Heart left ventricle (tissue), 16 donors: Measurements from ENCODE around the gene ACSF3. TPM values are rescaled to one million over a fixed set of nuclear protein-coding genes. Genes with fewer than 3 reads are reported as not detected.

Experiments used
- ATAC-seq, 4 donors: fragments of 200-7000 bp; cut with Tn5 transposase; one replicate each; pipeline ENCODE4 v1.9.1; 2020 to 2022; ENCODE audit warnings: moderate library complexity in 4 of 4, mild to moderate bottlenecking in 3 of 4, moderate number of reproducible peaks in 1 of 4
- DNase-seq, 5 donors: peaks; one replicate each; pipeline ENCODE4 v3.0.0-alpha.2; 2020
- H3K27ac ChIP-seq, 12 donors: fragments of 200-600 bp; sonication (generic) in 4 of 12; one replicate each; pipeline versions ENCODE4 v1.5.0 to v1.8.0; 2016 to 2022; ENCODE audit warnings: mild to moderate bottlenecking in 2 of 12
- H3K27me3 ChIP-seq, 9 donors: fragments of 200-600 bp; sonication (generic) in 2 of 9; one replicate each; pipeline versions ENCODE4 v1.5.1 to v1.8.0; 2016 to 2022; ENCODE audit warnings: mild to moderate bottlenecking in 3 of 9
- H3K36me3 ChIP-seq, 9 donors: fragments of 200-600 bp; sonication (generic) in 2 of 9; one replicate each; pipeline versions ENCODE4 v1.5.0 to v1.8.0; 2018 to 2022; ENCODE audit warnings: mild to moderate bottlenecking in 2 of 9
- H3K4me1 ChIP-seq, 12 donors: fragments of 200-600 bp; sonication (generic) in 4 of 12; one replicate each; pipeline versions ENCODE4 v1.5.0 to v1.8.0; 2016 to 2022; ENCODE audit warnings: mild to moderate bottlenecking in 3 of 12
- H3K4me3 ChIP-seq, 12 donors: fragments of 200-600 bp; sonication (generic) in 4 of 12; one replicate each; pipeline versions ENCODE4 v1.5.0 to v1.8.0; 2017 to 2022; ENCODE audit warnings: mild to moderate bottlenecking in 9 of 12, moderate library complexity in 4 of 12
- H3K9me3 ChIP-seq, 12 donors: fragments of 200-600 bp; sonication (generic) in 4 of 12; one replicate each; pipeline versions ENCODE4 v1.5.0 to v1.8.0; 2016 to 2022; ENCODE audit warnings: mild to moderate bottlenecking in 1 of 12
- POLR2A ChIP-seq, 2 donors: fragments of 450-650 bp; IDR thresholded peaks; one replicate each; pipeline ENCODE4 v1.6.1; 2017; ENCODE audit warnings: antibody characterized with exemption in 2 of 2, mild to moderate bottlenecking in 2 of 2, moderate library complexity in 2 of 2
- WGBS, 4 donors: extraction: QIAGEN DNeasy Blood & Tissue Kit in 2 of 4; methylation state at CpG; one replicate each; pipeline versions ENCODE4 v1.1.5 to v1.1.7; 2013 to 2018; 5-methylcytosine and 5-hydroxymethylcytosine counted together
- intact Hi-C, 10 donors: fragments of 100-400 bp; cut with DNase I; formaldehyde crosslinking; loops; one replicate each; pipeline versions ENCODE4 v1.11.1 to v1.14.2; 2022
- polyA plus RNA-seq, 2 donors: library from polyadenylated mRNA; stranded (reverse); fragments of 200-250 nt; gene quantifications; one replicate each; pipeline ENCODE4 v1.2.3, GENCODE V29; 2013
- total RNA-seq, 9 donors: library from RNA; depleted of rRNA in 2 of 9; stranded (reverse); fragments of >200 nt in 2 of 9; fragmentation: NEBNext Ultra II Directional in 3 of 9; extraction: Animal tissue kit (Norgen Biotek cat#: 25700) in 3 of 9; gene quantifications; one replicate each; pipeline versions ENCODE4 v1.1.0 to v1.2.4, GENCODE V29; 2016 to 2023
- TF ChIP-seq, protein P1 (sequence below), 12 donors: fragments of 200-600 bp; sonication (generic) in 4 of 12; IDR thresholded peaks; one replicate each; pipeline versions ENCODE4 v1.5.0 to v1.8.0; 2018 to 2022; ENCODE audit warnings: antibody characterized with exemption in 12 of 12, mild to moderate bottlenecking in 5 of 12
- donor health status: ischemic (EF 13 %, LVEDD 7.1; RV severe dilation, severe dysfunction).
- donor health status: healthy with polysubstance abuse.
- donor health status: DM: no; HTN: yes; CAD: no.
- donor health status: DM: no; HTN: no; CAD: no.
- donor health status: ischemic (EF 25% LVEDD 6.9; RV normal size, moderate dysfunction).
- donor health status: ischemic (EF 25% LVEDD 5.7; RV mildly dilated, moderate dysfunction).
- donor health status: healthy.
- donor health status: DM: yes; HTN: yes; CAD: no.
- donor health status: ischemic (EF 35%, LVEDD 5.7; RV mildly dilated, moderate dysfunction).
- donor health status: nonischemic (EF 11% LVEDD 7.7; RV severe dilation, severe dysfunction).
- donor health status: DM: yes; HTN: yes; CAD: no.
- donor health status: PGD.
- donor health status: ischemic (EF 29% LVEDD 5.4; RV normal size, mild dysfunction).
- donor health status: nonischemic (EF 23%, LVEDD 6.1; RV moderate dilation, normal function).

The ACSF3 gene
- total and polyA plus RNA-seq, 11 donors: 10.3 to 26.3 (median 19.3) TPM

DNA sequence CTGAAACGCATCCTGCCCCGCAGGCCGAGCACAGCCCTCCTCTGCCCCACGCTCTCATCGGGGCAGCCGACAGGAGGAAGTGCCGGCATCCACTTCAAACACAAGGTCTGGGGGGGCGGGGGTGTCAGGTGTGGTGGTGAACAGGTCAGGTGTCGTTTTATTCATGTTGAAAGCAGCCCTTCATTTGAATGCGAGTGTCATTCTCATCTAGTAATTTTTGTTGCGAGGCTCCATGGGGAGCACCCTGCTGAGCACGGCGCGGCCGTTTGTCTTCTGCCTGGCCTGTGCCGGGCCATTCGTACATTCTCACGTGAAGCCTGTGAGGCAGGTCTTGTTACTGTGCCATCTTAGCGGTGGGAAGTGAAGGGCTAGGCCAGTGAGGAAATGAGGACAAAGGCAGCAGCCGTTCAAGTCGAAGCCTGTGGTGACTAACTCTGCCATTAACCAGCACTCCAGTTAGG lies 1.9 kb downstream of the ACSF3 start:
- ATAC-seq (no peak), DNase-seq (no peak)
- Histone ChIP-seq H3K9me3 (no peaks in the 10 kb centered on the region), H3K27me3 (peaks cover 0 to 8% (median 0%) of the 10 kb centered on the region in 9 donors), H3K4me1 (peaks cover 6 to 57% (median 18%) of the 10 kb centered on the region in 12 donors), H3K36me3 (peaks cover 0 to 10% (median under 1%) of the 10 kb centered on the region in 9 donors), H3K4me3 (peak overlapping the region in 1 of 12 donors; percentile 96), H3K27ac (no peak overlapping the region)
- 69 to 81% (median 75%) methylated on average over 21 of the region's 21 CpGs for WGBS, 4 donors
- intact Hi-C loops: loop anchor here in 7 of 10 donors (10.0 kb wide), 2 partner anchors 151 to 281 kb away; partner anchors contain the start of gene APRT (in 3 of the 7)
- no peak for TF ChIP-seq POLR2A (IDR thresholded peaks at IDR 0.05)
- TF ChIP-seq, protein P1, sequence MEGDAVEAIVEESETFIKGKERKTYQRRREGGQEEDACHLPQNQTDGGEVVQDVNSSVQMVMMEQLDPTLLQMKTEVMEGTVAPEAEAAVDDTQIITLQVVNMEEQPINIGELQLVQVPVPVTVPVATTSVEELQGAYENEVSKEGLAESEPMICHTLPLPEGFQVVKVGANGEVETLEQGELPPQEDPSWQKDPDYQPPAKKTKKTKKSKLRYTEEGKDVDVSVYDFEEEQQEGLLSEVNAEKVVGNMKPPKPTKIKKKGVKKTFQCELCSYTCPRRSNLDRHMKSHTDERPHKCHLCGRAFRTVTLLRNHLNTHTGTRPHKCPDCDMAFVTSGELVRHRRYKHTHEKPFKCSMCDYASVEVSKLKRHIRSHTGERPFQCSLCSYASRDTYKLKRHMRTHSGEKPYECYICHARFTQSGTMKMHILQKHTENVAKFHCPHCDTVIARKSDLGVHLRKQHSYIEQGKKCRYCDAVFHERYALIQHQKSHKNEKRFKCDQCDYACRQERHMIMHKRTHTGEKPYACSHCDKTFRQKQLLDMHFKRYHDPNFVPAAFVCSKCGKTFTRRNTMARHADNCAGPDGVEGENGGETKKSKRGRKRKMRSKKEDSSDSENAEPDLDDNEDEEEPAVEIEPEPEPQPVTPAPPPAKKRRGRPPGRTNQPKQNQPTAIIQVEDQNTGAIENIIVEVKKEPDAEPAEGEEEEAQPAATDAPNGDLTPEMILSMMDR (IDR thresholded peaks at IDR 0.05): no peak

DNA sequence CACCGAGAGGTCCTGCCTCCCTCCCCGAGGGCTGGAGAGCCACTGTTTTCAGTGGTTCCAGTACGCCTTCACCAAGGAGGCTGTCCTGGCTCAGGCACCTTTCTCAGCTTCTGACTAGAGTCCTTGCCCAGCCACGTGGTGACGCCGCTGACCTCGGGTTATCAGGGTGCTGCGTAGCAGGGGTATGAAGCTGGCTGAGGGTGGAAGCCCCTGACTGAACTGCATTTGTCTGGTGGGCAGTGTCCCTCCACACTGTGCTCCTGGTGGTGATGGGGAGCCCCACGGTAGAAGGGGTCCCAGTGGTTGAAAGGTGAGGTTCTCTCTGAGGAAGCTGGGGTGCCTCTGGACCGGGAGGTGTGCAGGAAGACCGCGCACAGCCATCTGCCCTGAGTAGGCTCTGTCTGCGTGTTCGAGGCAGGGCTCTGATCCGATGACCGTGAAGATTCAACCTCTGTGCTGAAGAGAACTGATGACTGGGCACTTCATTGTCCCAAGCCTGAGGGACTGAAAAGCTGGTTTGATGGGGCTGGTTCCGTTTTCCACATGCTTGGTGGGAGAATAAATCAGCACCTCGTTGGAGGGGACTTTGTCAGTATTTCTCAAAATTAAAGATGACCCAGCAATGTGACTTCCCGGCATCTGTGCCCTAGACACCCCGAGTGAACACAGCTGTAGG lies 2.5 kb downstream of the ACSF3 start:
- Histone ChIP-seq H3K4me1 (peaks cover 6 to 57% (median 18%) of the 10 kb centered on the region in 12 donors), H3K27ac (peak overlapping the region in 1 of 12 donors; percentile 53), H3K36me3 (peaks cover 0 to 17% (median 6%) of the 10 kb centered on the region in 9 donors), H3K4me3 (no peak overlapping the region), H3K27me3 (peaks cover 0 to 1% (median 0%) of the 10 kb centered on the region in 9 donors), H3K9me3 (no peaks in the 10 kb centered on the region)
- TF ChIP-seq, protein P1 (IDR thresholded peaks at IDR 0.05): no peak
- TF ChIP-seq POLR2A (IDR thresholded peaks at IDR 0.05): no peak
- no peak for DNase-seq
- no peak for ATAC-seq
- 86 to 89% (median 87%) methylated on average over 16 to 20 of the region's 20 CpGs for WGBS, 4 donors
- intact Hi-C loops: loop anchor here in 7 of 10 donors (10.0 kb wide), 2 partner anchors 151 to 281 kb away; partner anchors contain the start of gene APRT (in 3 of the 7)

DNA sequence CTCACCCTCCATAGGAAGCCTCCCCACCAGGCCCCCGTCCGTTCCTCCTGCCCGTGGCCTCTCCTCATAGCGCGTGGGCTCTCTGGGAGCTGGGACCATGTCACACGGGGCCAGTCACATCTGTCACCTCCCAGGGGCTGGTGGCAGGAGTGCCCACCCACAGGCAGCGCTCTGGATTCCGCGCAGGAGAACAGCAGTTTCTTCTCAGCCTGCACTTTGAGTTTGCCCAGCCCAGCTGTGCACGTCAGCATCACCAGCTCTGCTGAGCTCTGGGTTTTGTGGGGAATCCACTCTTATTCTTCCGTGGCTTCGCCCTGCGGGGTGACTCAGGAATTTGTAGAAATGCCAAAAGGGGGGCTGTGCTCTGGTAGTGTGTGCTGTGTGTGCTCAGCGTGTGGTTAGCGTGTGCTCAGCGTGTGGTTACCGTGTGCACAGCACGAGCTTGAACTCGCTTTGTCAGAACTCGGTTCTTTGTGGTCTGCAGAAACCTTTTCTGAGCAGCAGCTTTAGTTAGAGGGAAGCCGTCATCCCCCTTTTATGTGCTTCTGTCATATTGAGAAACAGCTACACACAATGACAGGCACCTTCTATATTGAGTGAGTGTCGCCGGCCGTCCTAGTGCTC lies 3.2 kb downstream of the ACSF3 start:
- DNase-seq: no peak
- Histone ChIP-seq H3K9me3 (no peaks in the 10 kb centered on the region), H3K4me1 (peaks cover 6 to 57% (median 18%) of the 10 kb centered on the region in 12 donors), H3K36me3 (peaks cover 0 to 24% (median 13%) of the 10 kb centered on the region in 9 donors), H3K27ac (peak overlapping the region in 1 of 12 donors; percentile 53), H3K4me3 (no peak overlapping the region), H3K27me3 (no peaks in the 10 kb centered on the region)
- 80 to 90% (median 87%) methylated on average over 24 of the region's 24 CpGs for WGBS, 4 donors
- intact Hi-C loops: loop anchor here in 7 of 10 donors (10.0 kb wide), 2 partner anchors 152 to 282 kb away; partner anchors contain the start of gene APRT (in 3 of the 7)
- no peak for TF ChIP-seq POLR2A (IDR thresholded peaks at IDR 0.05)
- TF ChIP-seq, protein P1 (IDR thresholded peaks at IDR 0.05): no peak
- ATAC-seq: no peak

DNA sequence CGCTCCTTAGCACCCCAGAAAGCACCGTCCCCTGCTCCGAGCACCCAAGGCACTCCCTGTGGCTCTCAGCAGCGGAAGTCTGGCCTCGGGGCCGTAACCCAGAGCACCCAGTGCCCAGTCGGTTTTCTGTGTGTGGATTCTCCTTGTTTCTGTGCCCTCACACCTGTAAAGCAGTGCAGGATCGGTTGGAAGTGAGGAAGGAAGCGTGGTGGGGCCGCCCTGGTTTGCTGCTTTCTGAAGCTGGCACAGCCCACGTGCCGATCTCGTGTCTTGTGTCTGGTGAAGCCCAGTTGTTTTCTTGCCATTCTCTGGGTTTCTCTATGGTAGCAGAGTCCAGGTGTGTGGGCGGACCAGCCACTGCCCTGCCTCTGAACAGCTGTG lies 3.7 kb downstream of the ACSF3 start:
- Histone ChIP-seq H3K27me3 (no peaks in the 10 kb centered on the region), H3K36me3 (peaks cover 0 to 29% (median 18%) of the 10 kb centered on the region in 9 donors), H3K4me1 (peaks cover 6 to 57% (median 18%) of the 10 kb centered on the region in 12 donors), H3K9me3 (no peaks in the 10 kb centered on the region), H3K27ac (peak overlapping the region in 1 of 12 donors; percentile 53), H3K4me3 (no peak overlapping the region)
- ATAC-seq: no peak
- TF ChIP-seq, protein P1 (IDR thresholded peaks at IDR 0.05): no peak
- no peak for TF ChIP-seq POLR2A (IDR thresholded peaks at IDR 0.05)
- 84 to 89% (median 87%) methylated on average over 14 of the region's 14 CpGs for WGBS, 4 donors
- DNase-seq: no peak
- intact Hi-C loops: loop anchor here in 7 of 10 donors (10.0 kb wide), 2 partner anchors 153 to 283 kb away; partner anchors contain the start of gene APRT (in 3 of the 7)
